T-helper 2 cell treated with Interferon-gamma antibody and Interleukin-4, amounts not matched to agents 5 μg/mL and 100 μg/mL, for 36 hours (primary cell): Measurements from ENCODE around the gene SLX9.
A peak's percentile ranks its signal among the peaks of the same experiment; 100 is the strongest.
"Not testable (repeated sequence)": the region's sequence is repeated elsewhere in the genome, so short reads cannot be mapped to it uniquely, and the experiment has no call there.

Experiments used
- DNase-seq: peaks from one replicate; pipeline ENCODE4 v3.0.0; 2021; ENCODE audit warnings: low spot score
- H3K27ac Mint-ChIP-seq: one replicate; pipeline ENCODE4 v1.8.0; 2021; ENCODE audit warnings: mild to moderate bottlenecking, mixed read lengths
- H3K27me3 Mint-ChIP-seq: one replicate; pipeline ENCODE4 v1.8.0; 2021; ENCODE audit warnings: low read depth, mixed read lengths
- H3K36me3 Mint-ChIP-seq: one replicate; pipeline ENCODE4 v1.8.0; 2021; ENCODE audit warnings: low read depth, mixed read lengths
- H3K4me1 Mint-ChIP-seq: one replicate; pipeline ENCODE4 v1.8.0; 2021; ENCODE audit warnings: low read depth, mixed read lengths
- H3K4me3 Mint-ChIP-seq: one replicate; pipeline ENCODE4 v1.8.0; 2022; ENCODE audit warnings: mild to moderate bottlenecking, moderate library complexity, mixed read lengths
- H3K9me3 Mint-ChIP-seq: one replicate; pipeline ENCODE4 v1.8.0; 2021; ENCODE audit warnings: mixed read lengths

The SLX9 gene

GRCh38 chr21:45018131-45019075, 78.6 kb downstream of the SLX9 start:
- peaks cover under 1% of the 10 kb centered on the region for H3K9me3 Mint-ChIP-seq
- no peaks in the 10 kb centered on the region for H3K36me3 Mint-ChIP-seq
- no peak for DNase-seq
- H3K4me3 Mint-ChIP-seq = peak overlapping the region; percentile 43
- no peak overlapping the region for H3K27ac Mint-ChIP-seq
- peaks cover 4% of the 10 kb centered on the region for H3K4me1 Mint-ChIP-seq
- peaks cover 39% of the 10 kb centered on the region for H3K27me3 Mint-ChIP-seq

- Mint-ChIP-seq H3K4me1 (peaks cover 4% of the 10 kb centered on the region), H3K27me3 (peaks cover 42% of the 10 kb centered on the region), H3K4me3 (no peak overlapping the region), H3K36me3 (no peaks in the 10 kb centered on the region), H3K9me3 (peaks cover 5% of the 10 kb centered on the region), H3K27ac (no peak overlapping the region)
- no peak for DNase-seq
Observed at GRCh38 chr21:45019076-45019886, 79.5 kb downstream of the SLX9 start.

- Mint-ChIP-seq H3K9me3 (peaks cover 5% of the 10 kb centered on the region), H3K27ac (no peak overlapping the region), H3K4me1 (peaks cover 4% of the 10 kb centered on the region), H3K36me3 (no peaks in the 10 kb centered on the region), H3K27me3 (peaks cover 43% of the 10 kb centered on the region), H3K4me3 (no peak overlapping the region)
- DNase-seq = no peak
Observed at GRCh38 chr21:45019887-45020537, 80.2 kb downstream of the SLX9 start.

- Mint-ChIP-seq H3K4me3 (no peak overlapping the region), H3K9me3 (peaks cover 5% of the 10 kb centered on the region), H3K27ac (no peak overlapping the region), H3K4me1 (peaks cover 4% of the 10 kb centered on the region), H3K27me3 (peaks cover 43% of the 10 kb centered on the region), H3K36me3 (no peaks in the 10 kb centered on the region)
- no peak for DNase-seq
Observed at GRCh38 chr21:45020629-45021427, 81.0 kb downstream of the SLX9 start.

- no peak overlapping the region for H3K4me3 Mint-ChIP-seq
- DNase-seq = no peak
- peaks cover 5% of the 10 kb centered on the region for H3K9me3 Mint-ChIP-seq
- peaks cover 34% of the 10 kb centered on the region for H3K27me3 Mint-ChIP-seq
- H3K27ac Mint-ChIP-seq = no peak overlapping the region
- peaks cover 4% of the 10 kb centered on the region for H3K4me1 Mint-ChIP-seq
- H3K36me3 Mint-ChIP-seq = no peaks in the 10 kb centered on the region
Observed at GRCh38 chr21:45021428-45022347, 81.9 kb downstream of the SLX9 start.

GRCh38 chr21:45022348-45022675, 82.5 kb downstream of the SLX9 start:
- no peak overlapping the region for H3K4me3 Mint-ChIP-seq

GRCh38 chr21:45022736-45023135, 82.9 kb downstream of the SLX9 start:
- no peak for DNase-seq
- Mint-ChIP-seq H3K27me3 (peaks cover 24% of the 10 kb centered on the region), H3K27ac (no peak overlapping the region), H3K4me1 (peaks cover 3% of the 10 kb centered on the region), H3K4me3 (no peak overlapping the region), H3K36me3 (no peaks in the 10 kb centered on the region), H3K9me3 (peaks cover 5% of the 10 kb centered on the region)

More at GRCh38 chr21:45022348-45022675, 82.5 kb downstream of the SLX9 start:
- Mint-ChIP-seq H3K27ac (no peak overlapping the region), H3K4me1 (peaks cover 4% of the 10 kb centered on the region), H3K9me3 (peaks cover 5% of the 10 kb centered on the region), H3K27me3 (peaks cover 28% of the 10 kb centered on the region), H3K36me3 (no peaks in the 10 kb centered on the region)
- no peak for DNase-seq

GRCh38 chr21:45024516-45024915, 84.7 kb downstream of the SLX9 start:
- not testable (repeated sequence) for DNase-seq, H3K9me3 Mint-ChIP-seq, H3K36me3 Mint-ChIP-seq, H3K27ac Mint-ChIP-seq, H3K4me1 Mint-ChIP-seq, H3K4me3 Mint-ChIP-seq
- H3K27me3 Mint-ChIP-seq = peaks cover 18% of the 10 kb centered on the region

- Mint-ChIP-seq H3K4me1 (no peaks in the 10 kb centered on the region), H3K27me3 (peaks cover 17% of the 10 kb centered on the region), H3K4me3 (no peak overlapping the region), H3K27ac (no peak overlapping the region), H3K36me3 (no peaks in the 10 kb centered on the region), H3K9me3 (peaks cover 5% of the 10 kb centered on the region)
- DNase-seq = no peak
Observed at GRCh38 chr21:45026066-45026745, 86.4 kb downstream of the SLX9 start.
